ENCODE measurements around the gene FHOD3. TPM values are rescaled to one million over a fixed set of nuclear protein-coding genes. Genes with fewer than 3 reads are reported as not detected.

Gene FHOD3
- total RNA-seq, 2 donors from 2014 or later: 2.8 to 3.1 TPM

DNA sequence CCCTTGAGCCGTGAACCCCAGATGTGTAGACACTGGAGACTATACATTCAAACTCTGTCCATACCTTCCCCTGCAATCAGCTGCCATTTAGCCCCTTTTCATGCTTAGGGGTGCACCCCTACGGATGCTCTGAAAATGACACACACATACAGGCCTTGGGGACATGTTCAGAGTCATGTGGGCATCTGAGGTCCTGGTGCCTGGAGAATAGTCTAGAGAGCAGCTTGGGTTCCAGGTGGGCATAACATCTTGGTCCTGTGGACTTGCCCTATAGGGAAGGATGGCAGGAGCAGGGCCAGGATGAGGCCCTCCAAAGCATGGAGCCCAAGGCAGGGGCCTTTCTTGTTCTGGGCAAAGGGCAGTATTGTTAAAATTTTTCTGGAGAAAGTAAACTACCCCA, 9.9 kb upstream of the FHOD3 start:
- Mint-ChIP-seq H3K9me3 (peaks cover 6% of the 10 kb centered on the region), H3K36me3 (ENCODE audit: low read depth) (no peaks in the 10 kb centered on the region), H3K4me1 (no peaks in the 10 kb centered on the region), H3K27me3 (ENCODE audit: insufficient read depth) (peaks cover 19% of the 10 kb centered on the region), H3K27ac (no peak overlapping the region), H3K4me3 (no peak overlapping the region)
- no peak overlapping the region for H3K4me3 ChIP-seq (ENCODE audit: low read length)
- TF ChIP-seq CTCF (conservative IDR thresholded peaks at IDR 0.05): no peak
- WGBS, 2 experiments (ENCODE audit: insufficient coverage in 1 of 2, insufficient read length in 1 of 2): 86 to 89% methylated on average over 1 to 2 of the region's 2 CpGs
- DNase-seq: no peak
- no peak overlapping the region for H3K27ac ChIP-seq (ENCODE audit: low read depth, low read length)
- H3K4me1 ChIP-seq (ENCODE audit: control insufficient read depth, insufficient read depth, low read length): no peaks in the 10 kb centered on the region
- H3K9me3 ChIP-seq (ENCODE audit: control insufficient read depth, low read length): peaks cover 8% of the 10 kb centered on the region
- H3K9ac ChIP-seq (ENCODE audit: extremely low read depth, low read length, poor library complexity, severe bottlenecking): no peak overlapping the region
- no peaks in the 10 kb centered on the region for H3K36me3 ChIP-seq (ENCODE audit: control insufficient read depth, insufficient read depth, low read length)
- peaks cover 5% of the 10 kb centered on the region for H3K27me3 ChIP-seq (ENCODE audit: control insufficient read depth, insufficient read depth, low read length, poor library complexity, severe bottlenecking)

GRCh38 chr18:36288689-36289088, 8.8 kb upstream of the FHOD3 start:
- Histone ChIP-seq H3K4me3 (ENCODE audit: low read length) (no peak overlapping the region), H3K27me3 (ENCODE audit: control insufficient read depth, insufficient read depth, low read length, poor library complexity, severe bottlenecking) (peaks cover 15% of the 10 kb centered on the region), H3K9ac (ENCODE audit: extremely low read depth, low read length, poor library complexity, severe bottlenecking) (no peak overlapping the region), H3K4me1 (ENCODE audit: control insufficient read depth, insufficient read depth, low read length) (no peaks in the 10 kb centered on the region), H3K36me3 (ENCODE audit: control insufficient read depth, insufficient read depth, low read length) (no peaks in the 10 kb centered on the region), H3K9me3 (ENCODE audit: control insufficient read depth, low read length) (peaks cover 8% of the 10 kb centered on the region), H3K27ac (ENCODE audit: low read depth, low read length) (no peak overlapping the region)
- no peak overlapping the region for H3K27ac Mint-ChIP-seq
- DNase-seq: no peak
- H3K36me3 Mint-ChIP-seq (ENCODE audit: low read depth): no peaks in the 10 kb centered on the region
- no peak for TF ChIP-seq CTCF (conservative IDR thresholded peaks at IDR 0.05)
- H3K4me3 Mint-ChIP-seq: no peak overlapping the region
- H3K9me3 Mint-ChIP-seq: peaks cover 6% of the 10 kb centered on the region
- H3K27me3 Mint-ChIP-seq (ENCODE audit: insufficient read depth): peaks cover 19% of the 10 kb centered on the region
- H3K4me1 Mint-ChIP-seq: no peaks in the 10 kb centered on the region

- Histone ChIP-seq H3K9me3 (ENCODE audit: control insufficient read depth, low read length) (peaks cover under 1% of the 10 kb centered on the region), H3K27ac (ENCODE audit: low read depth, low read length) (no peak overlapping the region), H3K4me1 (ENCODE audit: control insufficient read depth, insufficient read depth, low read length) (no peaks in the 10 kb centered on the region), H3K9ac (ENCODE audit: extremely low read depth, low read length, poor library complexity, severe bottlenecking) (no peak overlapping the region), H3K36me3 (ENCODE audit: control insufficient read depth, insufficient read depth, low read length) (no peaks in the 10 kb centered on the region), H3K27me3 (ENCODE audit: control insufficient read depth, insufficient read depth, low read length, poor library complexity, severe bottlenecking) (peaks cover 56% of the 10 kb centered on the region), H3K4me3 (ENCODE audit: low read length) (no peak overlapping the region)
- Mint-ChIP-seq H3K27ac (no peak overlapping the region), H3K36me3 (ENCODE audit: low read depth) (no peaks in the 10 kb centered on the region), H3K4me3 (no peak overlapping the region), H3K9me3 (no peaks in the 10 kb centered on the region), H3K4me1 (no peaks in the 10 kb centered on the region), H3K27me3 (ENCODE audit: insufficient read depth) (peaks cover 17% of the 10 kb centered on the region)
- DNase-seq: no peak
- TF ChIP-seq CTCF (conservative IDR thresholded peaks at IDR 0.05): no peak
- 91 to 96% methylated on average over 1 of the region's 1 CpG for WGBS, 2 experiments (ENCODE audit: insufficient coverage in 1 of 2, insufficient read length in 1 of 2)
Observed at GRCh38 chr18:36294031-36294430, 3.5 kb upstream of the FHOD3 start.
